Activated CD8-positive, alpha-beta T cell treated with anti-CD3 and anti-CD28 coated beads for 36 hours (primary cell): Measurements from ENCODE around the gene KLHL2. TPM values are rescaled to one million over a fixed set of nuclear protein-coding genes. Genes with fewer than 3 reads are reported as not detected.

Source experiments
- ATAC-seq: fragments of 200-7000 bp; cut with Tn5 transposase; one replicate; pipeline ENCODE4 v1.10.0; 2021; ENCODE audit warnings: mild to moderate bottlenecking, moderate library complexity
- CTCF ChIA-PET: fragments of 350-600 bp; sonication (Branson Sonifier 250); formaldehyde crosslinking; loops from one replicate; lab custom pipeline; 2021; ENCODE audit warnings: antibody characterized with exemption; lab: Charles Lee
- POLR2A ChIA-PET: fragments of 350-600 bp; sonication (Branson Sonifier 250); formaldehyde crosslinking; loops from one replicate; lab custom pipeline; 2021; ENCODE audit warnings: antibody characterized with exemption; lab: Charles Lee
- DNase-seq: peaks from one replicate; pipeline ENCODE4 v3.0.0-alpha.2; 2020
- H3K27ac Mint-ChIP-seq: one replicate; pipeline ENCODE4 v1.8.0; 2021; ENCODE audit warnings: mild to moderate bottlenecking, mixed read lengths
- H3K27me3 Mint-ChIP-seq: one replicate; pipeline ENCODE4 v1.8.0; 2021; ENCODE audit warnings: mixed read lengths
- H3K36me3 Mint-ChIP-seq: one replicate; pipeline ENCODE4 v1.8.0; 2021; ENCODE audit warnings: low read depth, mixed read lengths
- H3K4me1 Mint-ChIP-seq: one replicate; pipeline ENCODE4 v1.8.0; 2021; ENCODE audit warnings: low read depth, mixed read lengths
- H3K4me3 Mint-ChIP-seq: one replicate; pipeline ENCODE4 v1.8.0; 2021; ENCODE audit warnings: mild to moderate bottlenecking, moderate library complexity, mixed read lengths
- H3K9me3 Mint-ChIP-seq: one replicate; pipeline ENCODE4 v1.8.0; 2021; ENCODE audit warnings: mixed read lengths
- intact Hi-C: fragments of 100-400 bp; cut with micrococcal nuclease; formaldehyde crosslinking; loops from one replicate; pipeline ENCODE4 v1.10.0; 2022
- total RNA-seq, 2 experiments: library from RNA; stranded (reverse); gene quantifications; one replicate each; pipeline ENCODE4 v1.2.3, GENCODE V29; 2021
- TF ChIP-seq, protein P1 (sequence below): fragments of 200-600 bp; IDR thresholded peaks from one replicate; pipeline ENCODE4 v1.8.0; 2022; ENCODE audit warnings: antibody characterized with exemption, mild to moderate bottlenecking

The KLHL2 gene
- total RNA-seq, 2 experiments from 2014 or later = 24.5 to 29.4 TPM

- intact Hi-C loops = loop anchor here (5.0 kb wide), 1 partner anchor 118 kb away; the partner anchor contains the start of gene KLHL2
- Mint-ChIP-seq H3K36me3 (peaks cover 3% of the 10 kb centered on the region), H3K27me3 (no peaks in the 10 kb centered on the region), H3K27ac (no peak overlapping the region), H3K4me1 (peaks cover 17% of the 10 kb centered on the region), H3K9me3 (no peaks in the 10 kb centered on the region), H3K4me3 (no peak overlapping the region)
- POLR2A ChIA-PET = interaction anchor here (1.0 to 1.2 kb wide), 3 partner anchors 9 to 212 kb away, joined by 3 to 5 read pairs (median 4); partner anchors contain the start of gene TMEM192
- CTCF ChIA-PET = interaction anchor here (1.1 to 1.5 kb wide), 3 partner anchors 116 to 212 kb away, joined by 3 read pairs; partner anchors contain the start of gene TMEM192
- ATAC-seq (no peak), DNase-seq (no peak)
- TF ChIP-seq, protein P1, sequence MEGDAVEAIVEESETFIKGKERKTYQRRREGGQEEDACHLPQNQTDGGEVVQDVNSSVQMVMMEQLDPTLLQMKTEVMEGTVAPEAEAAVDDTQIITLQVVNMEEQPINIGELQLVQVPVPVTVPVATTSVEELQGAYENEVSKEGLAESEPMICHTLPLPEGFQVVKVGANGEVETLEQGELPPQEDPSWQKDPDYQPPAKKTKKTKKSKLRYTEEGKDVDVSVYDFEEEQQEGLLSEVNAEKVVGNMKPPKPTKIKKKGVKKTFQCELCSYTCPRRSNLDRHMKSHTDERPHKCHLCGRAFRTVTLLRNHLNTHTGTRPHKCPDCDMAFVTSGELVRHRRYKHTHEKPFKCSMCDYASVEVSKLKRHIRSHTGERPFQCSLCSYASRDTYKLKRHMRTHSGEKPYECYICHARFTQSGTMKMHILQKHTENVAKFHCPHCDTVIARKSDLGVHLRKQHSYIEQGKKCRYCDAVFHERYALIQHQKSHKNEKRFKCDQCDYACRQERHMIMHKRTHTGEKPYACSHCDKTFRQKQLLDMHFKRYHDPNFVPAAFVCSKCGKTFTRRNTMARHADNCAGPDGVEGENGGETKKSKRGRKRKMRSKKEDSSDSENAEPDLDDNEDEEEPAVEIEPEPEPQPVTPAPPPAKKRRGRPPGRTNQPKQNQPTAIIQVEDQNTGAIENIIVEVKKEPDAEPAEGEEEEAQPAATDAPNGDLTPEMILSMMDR = no peak
Measured at GRCh38 chr4:165324918-165325304, 117.5 kb downstream of the KLHL2 start.

DNA sequence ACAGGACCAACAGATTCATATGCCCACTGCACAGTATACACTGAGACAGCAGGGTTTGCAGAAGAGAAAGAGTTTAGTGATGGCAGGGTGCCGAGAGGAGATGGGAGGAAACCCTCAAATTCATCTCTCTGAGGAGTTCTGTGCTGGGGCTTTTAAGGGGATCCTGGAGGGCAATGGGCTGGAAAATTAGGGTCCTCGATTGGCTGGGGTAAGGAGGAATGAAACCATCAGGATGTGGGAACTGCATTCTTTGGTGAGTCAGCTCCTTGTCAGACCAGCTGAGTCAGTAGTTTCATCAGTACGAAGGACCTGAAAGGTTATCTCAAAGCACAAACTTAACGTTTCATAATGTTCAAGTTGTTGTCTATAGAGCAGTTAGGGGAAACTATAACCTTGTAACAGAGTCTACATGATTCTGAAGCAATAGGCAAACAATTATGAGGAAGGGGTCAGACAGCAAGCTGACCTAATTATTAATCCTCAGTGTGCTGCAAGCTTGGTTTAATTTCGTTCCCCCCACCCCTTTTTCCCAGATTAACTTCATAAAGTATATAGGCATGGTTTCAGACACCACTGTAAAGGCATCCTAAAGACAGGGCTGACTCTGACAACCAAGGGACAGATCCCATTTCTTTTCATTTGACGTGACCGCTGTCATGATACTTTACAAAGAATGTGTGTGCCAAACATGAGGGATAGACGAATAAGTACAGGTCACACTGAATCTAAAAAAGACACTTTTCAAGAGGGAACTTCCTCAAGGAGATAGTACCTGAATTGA, 118.6 kb downstream of the KLHL2 start:
- intact Hi-C loops = loop anchor here (5.0 kb wide), 1 partner anchor 119 kb away; the partner anchor contains the start of gene KLHL2
- peak overlapping the region; percentile 70 for H3K27ac Mint-ChIP-seq
- DNase-seq (peak; percentile 12), ATAC-seq (no peak)
- no peak overlapping the region for H3K4me3 Mint-ChIP-seq
- ChIA-PET CTCF (interaction anchor here (1.0 to 1.3 kb wide), 2 partner anchors 11 to 117 kb away, joined by 3 read pairs; no protein-coding TSS in a partner anchor), POLR2A (interaction anchor here (1.2 kb wide), 2 partner anchors 122 to 213 kb away, joined by 3 to 4 read pairs; partner anchors contain the start of gene TMEM192)
- H3K9me3 Mint-ChIP-seq = no peaks in the 10 kb centered on the region
- TF ChIP-seq, protein P1 = no peak
- H3K36me3 Mint-ChIP-seq = peaks cover 10% of the 10 kb centered on the region
- no peaks in the 10 kb centered on the region for H3K27me3 Mint-ChIP-seq
- H3K4me1 Mint-ChIP-seq = peaks cover 26% of the 10 kb centered on the region

DNA sequence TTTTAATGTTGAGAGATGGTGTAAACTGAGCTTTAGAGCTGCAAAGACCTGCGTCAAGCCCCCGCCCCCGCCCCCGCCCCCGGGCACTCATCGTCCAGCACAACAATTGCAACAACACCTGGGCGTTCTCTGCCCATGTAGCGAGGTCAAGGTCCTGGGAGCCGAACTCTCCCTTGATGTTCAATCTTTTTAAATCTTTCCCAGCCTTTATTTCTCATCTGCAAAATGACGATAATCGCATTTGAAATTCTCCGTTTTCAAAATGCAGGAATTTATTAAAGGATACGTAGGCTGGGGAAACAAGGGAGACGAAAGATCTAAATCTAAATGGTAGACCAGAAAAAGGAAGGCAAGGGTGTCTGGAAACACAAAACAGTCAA, 119.5 kb downstream of the KLHL2 start:
- Mint-ChIP-seq H3K27ac (no peak overlapping the region), H3K4me1 (peaks cover 34% of the 10 kb centered on the region), H3K4me3 (no peak overlapping the region), H3K36me3 (peaks cover 19% of the 10 kb centered on the region), H3K27me3 (no peaks in the 10 kb centered on the region), H3K9me3 (no peaks in the 10 kb centered on the region)
- DNase-seq (peak; percentile 48), ATAC-seq (no peak)
- TF ChIP-seq, protein P1 = no peak
- CTCF ChIA-PET = interaction anchor here (0.9 to 2.6 kb wide), 5 partner anchors 11 to 214 kb away, joined by 3 to 12 read pairs (median 4); partner anchors contain the start of gene TMEM192
- POLR2A ChIA-PET = interaction anchor here (1.8 kb wide), 1 partner anchor 121 kb away, joined by 4 read pairs; no protein-coding TSS in a partner anchor
- intact Hi-C loops = loop anchor here (5.0 kb wide), 1 partner anchor 120 kb away; the partner anchor contains the start of gene KLHL2

GRCh38 chr4:165327211-165328100, 120.1 kb downstream of the KLHL2 start, which contains the start of gene MSMO1:
TSS of gene MSMO1 (plus strand) at chr4:165327669. CDS start at chr4:165333371, 5,702 bp downstream.
- Mint-ChIP-seq H3K9me3 (no peaks in the 10 kb centered on the region), H3K4me3 (no peak within 1 kb of the TSS), H3K4me1 (peaks cover 40% of the 10 kb centered on the region), H3K27me3 (no peaks in the 10 kb centered on the region), H3K36me3 (peaks cover 25% of the 10 kb centered on the region), H3K27ac (peak within 1 kb of the TSS; percentile 13)
- TF ChIP-seq, protein P1 = no peak
- DNase-seq (peak; percentile 99), ATAC-seq (peak; percentile 98)
- intact Hi-C loops = loop anchor here (5.0 kb wide), 1 partner anchor 120 kb away; the partner anchor contains the start of gene KLHL2
- ChIA-PET CTCF (interaction anchor here (0.6 to 2.6 kb wide), 5 partner anchors 12 to 215 kb away, joined by 3 to 12 read pairs (median 4); partner anchors contain the start of gene TMEM192), POLR2A (interaction anchor here (0.6 to 1.8 kb wide), 2 partner anchors 121 to 123 kb away, joined by 3 to 4 read pairs; no protein-coding TSS in a partner anchor)
